GM12801 (cell line): ENCODE results near the gene IER5.

Source experiments
- CTCF ChIP-seq: IDR thresholded peaks from one replicate; pipeline ENCODE4 v1.5.1; 2011; ENCODE audit warnings: control low read depth; ENCODE audit not compliant: insufficient read length; ENCODE audit errors: extremely low read depth

Gene IER5

GRCh38 chr1:181135437-181135731 lies 46.9 kb downstream of the IER5 start:
- no peak for TF ChIP-seq CTCF

- no peak for TF ChIP-seq CTCF
Measured at GRCh38 chr1:181135815-181136737, 47.6 kb downstream of the IER5 start.

- TF ChIP-seq CTCF = no peak
Measured at GRCh38 chr1:181136738-181137122, 48.2 kb downstream of the IER5 start.

- no peak for TF ChIP-seq CTCF
Measured at GRCh38 chr1:181137217-181137743, 48.8 kb downstream of the IER5 start.

GRCh38 chr1:181139631-181140061 lies 51.1 kb downstream of the IER5 start:
- TF ChIP-seq CTCF = no peak

- TF ChIP-seq CTCF = no peak
Measured at GRCh38 chr1:181140398-181140797, 51.9 kb downstream of the IER5 start.

- TF ChIP-seq CTCF = no peak
Measured at GRCh38 chr1:181140891-181141290, 52.4 kb downstream of the IER5 start.
